ENCODE results near the gene ETAA1. TPM values are rescaled to one million over a fixed set of nuclear protein-coding genes. Genes with fewer than 3 reads are reported as not detected.

Gene ETAA1
- total RNA-seq, 3 donors from 2014 or later (not counting 1 experiment from before 2014, with no cell fraction given), result 9.6 to 12.3 (median 10.3) TPM

DNA sequence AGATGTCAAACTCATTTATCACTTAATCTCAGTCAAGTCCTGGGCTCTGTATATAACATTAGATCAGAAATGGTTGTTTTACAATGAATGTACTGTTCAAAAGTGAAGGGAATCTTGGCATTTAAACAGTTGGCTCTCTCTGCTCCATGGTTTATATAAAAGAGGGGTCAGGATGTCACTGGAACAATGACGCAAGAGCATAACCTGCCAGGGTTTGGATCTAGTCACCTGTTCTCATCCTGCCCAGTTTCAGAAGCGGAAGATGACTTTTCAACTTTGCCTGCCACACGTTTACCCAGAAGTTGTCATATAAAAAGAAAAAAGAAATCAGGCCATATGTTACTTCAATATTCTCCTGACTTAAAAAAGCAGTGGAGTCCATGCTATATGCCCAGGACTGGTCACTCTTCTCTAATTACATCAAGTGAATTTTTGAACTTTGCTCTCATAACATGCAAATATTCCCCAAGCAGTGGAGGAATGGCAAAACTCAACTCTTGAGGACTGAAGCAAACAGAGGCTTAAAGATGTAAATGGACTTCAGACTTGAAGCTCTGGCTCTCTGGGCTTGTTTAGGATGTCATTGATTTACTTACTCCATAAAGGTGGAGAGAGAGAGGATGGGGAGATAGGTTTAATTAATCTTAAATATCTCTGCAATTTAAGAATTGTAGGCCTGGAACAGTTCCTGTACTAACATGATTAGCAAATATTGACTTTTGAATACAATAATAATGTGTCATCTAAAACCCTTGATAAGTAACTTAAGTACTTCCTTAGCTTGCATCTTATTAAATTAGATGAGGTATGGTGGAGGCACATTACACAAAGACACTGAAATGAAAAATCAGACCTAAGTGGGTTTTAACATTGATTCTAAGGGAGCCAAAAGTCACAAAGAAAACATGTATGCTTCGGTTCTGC, 58.3 kb downstream of the ETAA1 start:
- Mint-ChIP-seq H3K27ac (no peak overlapping the region), H3K27me3 (ENCODE audit: low read depth in 2 of 2) (peaks cover 6 to 10% of the 10 kb centered on the region in 2 donors), H3K4me3 (no peak overlapping the region), H3K36me3 (no peaks in the 10 kb centered on the region), H3K9me3 (no peaks in the 10 kb centered on the region), H3K4me1 (no peaks in the 10 kb centered on the region)
- ATAC-seq (no peak), DNase-seq (no peak)
- H3K27me3 ChIP-seq (ENCODE audit: control insufficient read depth, insufficient read depth, low read length), result no peaks in the 10 kb centered on the region
- H3K4me3 ChIP-seq (ENCODE audit: low read length), result no peak overlapping the region
- H3K4me1 ChIP-seq (ENCODE audit: control insufficient read depth, insufficient read depth, low read length), result no peaks in the 10 kb centered on the region
- no peak for TF ChIP-seq CTCF (IDR thresholded peaks at IDR 0.05)
- no peak overlapping the region for H3K27ac ChIP-seq (ENCODE audit: low read length)
- no peaks in the 10 kb centered on the region for H3K9me3 ChIP-seq (ENCODE audit: control insufficient read depth, insufficient read depth, low read length)
- no peaks in the 10 kb centered on the region for H3K36me3 ChIP-seq (ENCODE audit: control insufficient read depth, insufficient read depth, low read length)
- intact Hi-C loops (cut with micrococcal nuclease), result no loop called here
- 90% methylated on average over 4 of the region's 4 CpGs for WGBS (ENCODE audit: insufficient coverage)

- WGBS (ENCODE audit: insufficient coverage), result 83% methylated on average over 1 of the region's 2 CpGs
- no peaks in the 10 kb centered on the region for H3K27me3 ChIP-seq (ENCODE audit: control insufficient read depth, insufficient read depth, low read length)
- no peak overlapping the region for H3K27ac ChIP-seq (ENCODE audit: low read length)
- no peak for TF ChIP-seq CTCF (IDR thresholded peaks at IDR 0.05)
- DNase-seq (no peak), ATAC-seq (no peak)
- H3K4me1 Mint-ChIP-seq, result no peaks in the 10 kb centered on the region
- H3K27me3 Mint-ChIP-seq (ENCODE audit: low read depth in 2 of 2), result peaks cover 6 to 10% of the 10 kb centered on the region in 2 donors
- H3K9me3 Mint-ChIP-seq, result no peaks in the 10 kb centered on the region
- H3K9me3 ChIP-seq (ENCODE audit: control insufficient read depth, insufficient read depth, low read length), result no peaks in the 10 kb centered on the region
- no peaks in the 10 kb centered on the region for H3K4me1 ChIP-seq (ENCODE audit: control insufficient read depth, insufficient read depth, low read length)
- H3K4me3 Mint-ChIP-seq, result no peak overlapping the region
- H3K36me3 Mint-ChIP-seq, result no peaks in the 10 kb centered on the region
- no peak overlapping the region for H3K27ac Mint-ChIP-seq
- H3K4me3 ChIP-seq (ENCODE audit: low read length), result no peak overlapping the region
- intact Hi-C loops (cut with micrococcal nuclease), result no loop called here
- H3K36me3 ChIP-seq (ENCODE audit: control insufficient read depth, insufficient read depth, low read length), result no peaks in the 10 kb centered on the region
These were observed 59.3 kb downstream of the ETAA1 start for GRCh38 chr2:67456428-67456827.

DNA sequence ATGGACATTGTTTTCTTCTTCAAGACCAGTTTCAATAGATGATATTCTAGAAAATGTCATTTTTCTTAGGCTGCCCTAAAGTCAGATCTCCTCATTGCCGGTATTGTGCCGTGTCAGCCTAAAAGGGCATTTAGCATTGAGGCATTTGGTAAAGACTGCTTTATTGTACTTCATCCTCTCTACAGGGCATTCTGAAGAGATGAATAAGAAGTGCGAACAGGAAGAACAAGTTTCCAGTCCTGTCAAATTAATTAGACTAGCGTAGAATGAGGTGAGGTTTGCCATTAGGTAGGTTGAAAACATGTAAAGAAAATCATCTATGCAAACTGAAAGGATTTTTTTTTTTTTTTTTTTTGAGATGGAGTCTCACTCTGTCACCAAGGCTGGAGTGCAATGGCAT, 60.6 kb downstream of the ETAA1 start:
- no peak for DNase-seq
- no peak overlapping the region for H3K27ac Mint-ChIP-seq
- H3K9me3 Mint-ChIP-seq, result no peaks in the 10 kb centered on the region
- Histone ChIP-seq H3K4me1 (ENCODE audit: control insufficient read depth, insufficient read depth, low read length) (no peaks in the 10 kb centered on the region), H3K9me3 (ENCODE audit: control insufficient read depth, insufficient read depth, low read length) (no peaks in the 10 kb centered on the region), H3K27ac (ENCODE audit: low read length) (no peak overlapping the region), H3K36me3 (ENCODE audit: control insufficient read depth, insufficient read depth, low read length) (no peaks in the 10 kb centered on the region), H3K4me3 (ENCODE audit: low read length) (no peak overlapping the region), H3K27me3 (ENCODE audit: control insufficient read depth, insufficient read depth, low read length) (no peaks in the 10 kb centered on the region)
- WGBS (ENCODE audit: insufficient coverage), result 85% methylated on average over 3 of the region's 4 CpGs
- H3K4me3 Mint-ChIP-seq, result no peak overlapping the region
- H3K4me1 Mint-ChIP-seq, result no peaks in the 10 kb centered on the region
- ATAC-seq, result no peak
- H3K36me3 Mint-ChIP-seq, result no peaks in the 10 kb centered on the region
- intact Hi-C loops (cut with micrococcal nuclease), result no loop called here
- peaks cover 6 to 10% of the 10 kb centered on the region in 2 donors for H3K27me3 Mint-ChIP-seq (ENCODE audit: low read depth in 2 of 2)
- no peak for TF ChIP-seq CTCF (IDR thresholded peaks at IDR 0.05)

Data from natural killer cell (primary cell).